Caco-2 (cell line): Measurements from ENCODE around the gene KRT24. TPM values are rescaled to one million over a fixed set of nuclear protein-coding genes. Genes with fewer than 3 reads are reported as not detected.

Source experiments
- BruUV-seq: library from RNA; stranded (reverse); fragments of 400-500 nt; replicated peaks from 2 replicates; lab custom pipeline; 2021; lab: Mats Ljungman, UMichigan
- CTCF ChIA-PET: fragments of 300-600 bp; sonication (Branson Sonifier 250); formaldehyde crosslinking; loops from one replicate; lab custom pipeline; 2022; ENCODE audit warnings: antibody characterized with exemption; lab: Charles Lee
- POLR2A ChIA-PET: fragments of 300-600 bp; sonication (Branson Sonifier 250); formaldehyde crosslinking; loops from one replicate; lab custom pipeline; 2022; ENCODE audit warnings: antibody characterized with exemption; lab: Charles Lee
- DNase-seq, 2 experiments: peaks; one replicate each; pipeline versions ENCODE4 v3.0.0 to v3.0.0-alpha.2; 2020 to 2022
- H3K27me3 ChIP-seq: replicated peaks from 2 replicates; pipeline ENCODE4 v1.6.0; 2011; ENCODE audit warnings: low read length; ENCODE audit not compliant: control insufficient read depth, insufficient read depth
- H3K36me3 ChIP-seq: 2 replicates; pipeline ENCODE4 v1.5.1; 2011; ENCODE audit warnings: low read length; ENCODE audit not compliant: control insufficient read depth, insufficient read depth
- H3K4me1 ChIP-seq: fragments of 250-450 bp; sonication (Bioruptor Pico); 2 replicates; pipeline ENCODE4 v1.5.1; 2020; ENCODE audit warnings: mild to moderate bottlenecking
- H3K4me3 ChIP-seq: 2 replicates; pipeline ENCODE4 v1.5.1; 2011; ENCODE audit warnings: low read depth, mild to moderate bottlenecking, control low read depth, low read length
- H3K9me3 ChIP-seq: fragments of 250-450 bp; sonication (Bioruptor Pico); 2 replicates; pipeline ENCODE4 v1.5.1; 2020; ENCODE audit warnings: mild to moderate bottlenecking, moderate library complexity
- H3K27ac Mint-ChIP-seq: one replicate; pipeline ENCODE4 v1.8.0; 2022; ENCODE audit warnings: mixed read lengths; ENCODE audit not compliant: unreplicated experiment
- H3K27me3 Mint-ChIP-seq: one replicate; pipeline ENCODE4 v1.8.0; 2022; ENCODE audit warnings: mixed read lengths; ENCODE audit not compliant: insufficient read depth, unreplicated experiment
- H3K36me3 Mint-ChIP-seq: one replicate; pipeline ENCODE4 v1.8.0; 2022; ENCODE audit warnings: mild to moderate bottlenecking, mixed read lengths; ENCODE audit not compliant: insufficient read depth, unreplicated experiment
- H3K4me1 Mint-ChIP-seq: one replicate; pipeline ENCODE4 v1.8.0; 2022; ENCODE audit warnings: low read depth, mixed read lengths; ENCODE audit not compliant: unreplicated experiment
- H3K4me3 Mint-ChIP-seq: one replicate; pipeline ENCODE4 v1.8.0; 2022; ENCODE audit warnings: mild to moderate bottlenecking, moderate library complexity, mixed read lengths; ENCODE audit not compliant: unreplicated experiment
- H3K9me3 Mint-ChIP-seq: one replicate; pipeline ENCODE4 v1.8.0; 2022; ENCODE audit warnings: mixed read lengths; ENCODE audit not compliant: unreplicated experiment
- intact Hi-C: fragments of 100-400 bp; cut with micrococcal nuclease; formaldehyde crosslinking; loops from one replicate; pipeline ENCODE4 v1.10.0; 2022; ENCODE audit not compliant: unreplicated experiment
- total RNA-seq: library from RNA; stranded (reverse); gene quantifications from 2 replicates; pipeline ENCODE4 v1.2.3, GENCODE V29; 2022
- TF ChIP-seq, protein P1 (sequence below), 2 experiments: fragments of 200-600 bp in 1 of 2; IDR thresholded peaks; 1 replicate in 1 of 2; 2 replicates in 1 of 2; pipeline versions ENCODE4 v1.5.1 to v1.8.0; 2011 to 2022; ENCODE audit warnings: antibody characterized with exemption in 1 of 2, control low read depth in 1 of 2, inconsistent platforms in 1 of 2, low read depth in 1 of 2, low read length in 1 of 2, mild to moderate bottlenecking in 1 of 2, moderate library complexity in 1 of 2; ENCODE audit not compliant: insufficient read depth in 1 of 2, severe bottlenecking in 1 of 2, unreplicated experiment in 1 of 2

KRT24 gene
- total RNA-seq, 1 experiment from 2014 or later: 0.16 TPM

DNA sequence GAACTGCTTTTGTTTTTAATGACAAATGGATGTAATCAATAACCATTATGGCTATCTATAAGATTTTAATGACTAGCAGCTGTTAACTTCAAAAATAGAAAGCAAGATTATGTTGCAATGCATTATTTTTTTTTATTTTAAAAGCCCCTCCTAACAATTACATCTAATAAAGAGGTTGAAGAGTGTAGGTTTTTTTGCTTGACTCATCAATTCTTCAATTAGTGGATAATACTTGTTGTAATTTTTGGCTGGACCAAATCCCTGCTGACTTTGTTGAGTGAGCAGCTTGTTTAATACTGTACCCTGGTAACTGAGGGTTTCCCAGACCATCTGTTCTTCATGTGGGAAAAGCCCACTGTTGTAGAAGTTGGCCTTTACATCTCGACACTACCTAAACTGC, 27.4 kb upstream of the KRT24 start:
- Mint-ChIP-seq H3K4me1 (no peaks in the 10 kb centered on the region), H3K4me3 (no peak overlapping the region), H3K27ac (no peak overlapping the region), H3K27me3 (peaks cover 19% of the 10 kb centered on the region), H3K9me3 (no peaks in the 10 kb centered on the region), H3K36me3 (no peaks in the 10 kb centered on the region)
- BruUV-seq: no TSS peak
- Histone ChIP-seq H3K4me1 (no peaks in the 10 kb centered on the region), H3K36me3 (no peaks in the 10 kb centered on the region), H3K27me3 (no peaks in the 10 kb centered on the region; the same call in 1 of the 2 replicates), H3K9me3 (no peaks in the 10 kb centered on the region), H3K4me3 (no peak overlapping the region)
- DNase-seq: no peak
- ChIA-PET CTCF (no interaction called here), POLR2A (no interaction called here)
- intact Hi-C loops: no loop called here
- TF ChIP-seq, protein P1, sequence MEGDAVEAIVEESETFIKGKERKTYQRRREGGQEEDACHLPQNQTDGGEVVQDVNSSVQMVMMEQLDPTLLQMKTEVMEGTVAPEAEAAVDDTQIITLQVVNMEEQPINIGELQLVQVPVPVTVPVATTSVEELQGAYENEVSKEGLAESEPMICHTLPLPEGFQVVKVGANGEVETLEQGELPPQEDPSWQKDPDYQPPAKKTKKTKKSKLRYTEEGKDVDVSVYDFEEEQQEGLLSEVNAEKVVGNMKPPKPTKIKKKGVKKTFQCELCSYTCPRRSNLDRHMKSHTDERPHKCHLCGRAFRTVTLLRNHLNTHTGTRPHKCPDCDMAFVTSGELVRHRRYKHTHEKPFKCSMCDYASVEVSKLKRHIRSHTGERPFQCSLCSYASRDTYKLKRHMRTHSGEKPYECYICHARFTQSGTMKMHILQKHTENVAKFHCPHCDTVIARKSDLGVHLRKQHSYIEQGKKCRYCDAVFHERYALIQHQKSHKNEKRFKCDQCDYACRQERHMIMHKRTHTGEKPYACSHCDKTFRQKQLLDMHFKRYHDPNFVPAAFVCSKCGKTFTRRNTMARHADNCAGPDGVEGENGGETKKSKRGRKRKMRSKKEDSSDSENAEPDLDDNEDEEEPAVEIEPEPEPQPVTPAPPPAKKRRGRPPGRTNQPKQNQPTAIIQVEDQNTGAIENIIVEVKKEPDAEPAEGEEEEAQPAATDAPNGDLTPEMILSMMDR (IDR thresholded peaks at IDR 0.05; ENCODE audit: insufficient read depth in 1 of 2, low read depth in 1 of 2, low read length in 1 of 2, severe bottlenecking in 1 of 2, unreplicated experiment in 1 of 2): no peak

GRCh38 chr17:40727447-40728231, 24.1 kb upstream of the KRT24 start:
- Mint-ChIP-seq H3K36me3 (no peaks in the 10 kb centered on the region), H3K27ac (no peak overlapping the region), H3K4me1 (no peaks in the 10 kb centered on the region), H3K9me3 (no peaks in the 10 kb centered on the region), H3K27me3 (peaks cover 14% of the 10 kb centered on the region), H3K4me3 (no peak overlapping the region)
- ChIA-PET CTCF (interaction anchor here (0.7 to 1.1 kb wide), 5 partner anchors 13 to 112 kb away, joined by 3 to 15 read pairs (median 4); partner anchors contain the start of gene SMARCE1), POLR2A (no interaction called here)
- H3K4me1 ChIP-seq: no peaks in the 10 kb centered on the region
- no peaks in the 10 kb centered on the region for H3K9me3 ChIP-seq
- no TSS peak for BruUV-seq
- intact Hi-C loops: loop anchor here (1.0 kb wide), 3 partner anchors 79 to 112 kb away; no protein-coding TSS in a partner anchor
- TF ChIP-seq, protein P1 (IDR thresholded peaks at IDR 0.05; ENCODE audit: insufficient read depth in 1 of 2, low read depth in 1 of 2, low read length in 1 of 2, severe bottlenecking in 1 of 2, unreplicated experiment in 1 of 2): no peak
- H3K36me3 ChIP-seq: no peaks in the 10 kb centered on the region
- no peak overlapping the region for H3K4me3 ChIP-seq
- DNase-seq: no peak
- H3K27me3 ChIP-seq: no peaks in the 10 kb centered on the region; the same call in 1 of the 2 replicates

GRCh38 chr17:40726919-40727318, 23.4 kb upstream of the KRT24 start:
- BruUV-seq: no TSS peak
- TF ChIP-seq, protein P1 (IDR thresholded peaks at IDR 0.05; ENCODE audit: insufficient read depth in 1 of 2, low read depth in 1 of 2, low read length in 1 of 2, severe bottlenecking in 1 of 2, unreplicated experiment in 1 of 2): peak; percentile 41 to 76
- Histone ChIP-seq H3K4me1 (no peaks in the 10 kb centered on the region), H3K4me3 (no peak overlapping the region), H3K9me3 (no peaks in the 10 kb centered on the region), H3K27me3 (no peaks in the 10 kb centered on the region; the same call in 1 of the 2 replicates), H3K36me3 (no peaks in the 10 kb centered on the region)
- H3K4me1 Mint-ChIP-seq: no peaks in the 10 kb centered on the region
- peak in 1 of 2 experiments; percentile 29 for DNase-seq
- CTCF ChIA-PET: interaction anchor here (1.0 to 1.1 kb wide), 3 partner anchors 79 to 111 kb away, joined by 4 to 15 read pairs (median 10); partner anchors contain the start of gene SMARCE1
- no peak overlapping the region for H3K27ac Mint-ChIP-seq
- no peaks in the 10 kb centered on the region for H3K9me3 Mint-ChIP-seq
- H3K36me3 Mint-ChIP-seq: no peaks in the 10 kb centered on the region
- peaks cover 10% of the 10 kb centered on the region for H3K27me3 Mint-ChIP-seq
- intact Hi-C loops: loop anchor here (1.0 kb wide), 3 partner anchors 79 to 112 kb away; no protein-coding TSS in a partner anchor
- POLR2A ChIA-PET: no interaction called here
- H3K4me3 Mint-ChIP-seq: no peak overlapping the region
